Endodermal cell (in vitro differentiated cells): ENCODE data around the gene ZFYVE19. TPM values are rescaled to one million over a fixed set of nuclear protein-coding genes. Genes with fewer than 3 reads are reported as not detected.

Source experiments
- DNase-seq: peaks from one replicate; pipeline ENCODE4 v3.0.0-alpha.2; 2017
- H3K27ac ChIP-seq: 2 replicates; pipeline ENCODE4 v1.5.1; 2013; ENCODE audit warnings: mild to moderate bottlenecking, low read depth, low read length, moderate library complexity
- H3K27me3 ChIP-seq: 2 replicates; pipeline ENCODE4 v1.6.1; 2013; ENCODE audit warnings: mild to moderate bottlenecking, low read length, moderate library complexity; ENCODE audit not compliant: insufficient read depth, control insufficient read depth, poor library complexity, severe bottlenecking
- H3K36me3 ChIP-seq: 2 replicates; pipeline ENCODE4 v1.7.0; 2013; ENCODE audit warnings: mild to moderate bottlenecking, low read length, moderate library complexity; ENCODE audit not compliant: control insufficient read depth, insufficient read depth
- H3K4me1 ChIP-seq: one replicate; pipeline ENCODE4 v1.7.0; 2013; ENCODE audit warnings: low read length; ENCODE audit not compliant: control insufficient read depth, insufficient read depth
- H3K4me3 ChIP-seq: 2 replicates; pipeline ENCODE4 v1.5.1; 2013; ENCODE audit warnings: mild to moderate bottlenecking, low read length, moderate library complexity
- H3K9ac ChIP-seq: 2 replicates; pipeline ENCODE4 v1.6.1; 2013; ENCODE audit warnings: mild to moderate bottlenecking, low read length, moderate library complexity; ENCODE audit not compliant: poor library complexity, severe bottlenecking; ENCODE audit errors: extremely low read depth
- H3K9me3 ChIP-seq: 2 replicates; pipeline ENCODE4 v1.6.1; 2013; ENCODE audit warnings: mild to moderate bottlenecking, low read length, moderate library complexity; ENCODE audit not compliant: control insufficient read depth
- H3K27ac Mint-ChIP-seq: 2 replicates; pipeline ENCODE4 v1.8.0; 2020; ENCODE audit warnings: mixed read lengths
- H3K27me3 Mint-ChIP-seq: 2 replicates; pipeline ENCODE4 v1.8.0; 2021; ENCODE audit warnings: mild to moderate bottlenecking, mixed read lengths; ENCODE audit not compliant: insufficient read depth
- H3K36me3 Mint-ChIP-seq: 2 replicates; pipeline ENCODE4 v1.8.0; 2020; ENCODE audit warnings: low read depth, mixed read lengths
- H3K4me1 Mint-ChIP-seq: 2 replicates; pipeline ENCODE4 v1.8.0; 2020; ENCODE audit warnings: mixed read lengths
- H3K4me3 Mint-ChIP-seq: 2 replicates; pipeline ENCODE4 v1.8.0; 2020; ENCODE audit warnings: mild to moderate bottlenecking, moderate library complexity, mixed read lengths
- H3K9me3 Mint-ChIP-seq: 2 replicates; pipeline ENCODE4 v1.8.0; 2020; ENCODE audit warnings: mild to moderate bottlenecking, mixed read lengths
- WGBS, 2 experiments: methylation state at CpG; one replicate each; pipeline versions ENCODE4 v1.1.5 to v1.1.7; 2013; ENCODE audit warnings: missing lambda C conversion rate in 2 of 2, mixed read lengths in 1 of 2; ENCODE audit not compliant: insufficient coverage in 1 of 2, insufficient read length in 1 of 2; 5-methylcytosine and 5-hydroxymethylcytosine counted together
- total RNA-seq, 2 donors: library from RNA; stranded (reverse); fragmentation: NEBNext Ultra II Directional in 1 of 2; extraction: Animal tissue kit (Norgen Biotek cat#: 25700) in 1 of 2; gene quantifications; 2 replicates in 1 of 2; 3 replicates in 1 of 2; pipeline ENCODE4 v1.2.1, GENCODE V29; 2021
- TF ChIP-seq, protein P1 (sequence below): fragments of 200-600 bp; sonication (generic); conservative IDR thresholded peaks from 2 replicates; pipeline ENCODE4 v1.5.0; 2021; ENCODE audit warnings: antibody characterized with exemption, mild to moderate bottlenecking

ZFYVE19 gene
- total RNA-seq, 2 donors from 2014 or later: 15.6 to 15.9 TPM

DNA sequence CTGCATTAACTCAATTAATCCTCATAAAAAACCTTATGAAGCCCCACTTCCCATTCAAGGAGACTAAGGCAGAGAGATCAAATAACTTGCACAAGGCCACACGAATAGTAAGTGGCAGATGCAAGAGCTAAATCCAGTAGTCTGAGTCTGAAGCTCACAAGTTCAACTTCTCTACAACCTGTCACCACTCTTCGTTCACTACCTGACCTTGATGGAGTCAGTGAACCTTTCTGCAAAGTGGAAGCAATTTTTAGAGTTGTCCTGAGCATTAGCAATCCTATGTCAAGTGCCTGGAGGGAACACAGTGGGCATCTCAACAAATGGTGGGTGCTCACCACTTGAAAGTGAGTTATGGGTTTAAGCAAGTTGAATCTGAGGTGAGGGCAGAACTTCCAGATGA is 34.9 kb downstream of the ZFYVE19 start:
- 87 to 92% methylated on average over 2 of the region's 2 CpGs for WGBS, 2 experiments
- no peak overlapping the region for H3K27ac ChIP-seq

DNA sequence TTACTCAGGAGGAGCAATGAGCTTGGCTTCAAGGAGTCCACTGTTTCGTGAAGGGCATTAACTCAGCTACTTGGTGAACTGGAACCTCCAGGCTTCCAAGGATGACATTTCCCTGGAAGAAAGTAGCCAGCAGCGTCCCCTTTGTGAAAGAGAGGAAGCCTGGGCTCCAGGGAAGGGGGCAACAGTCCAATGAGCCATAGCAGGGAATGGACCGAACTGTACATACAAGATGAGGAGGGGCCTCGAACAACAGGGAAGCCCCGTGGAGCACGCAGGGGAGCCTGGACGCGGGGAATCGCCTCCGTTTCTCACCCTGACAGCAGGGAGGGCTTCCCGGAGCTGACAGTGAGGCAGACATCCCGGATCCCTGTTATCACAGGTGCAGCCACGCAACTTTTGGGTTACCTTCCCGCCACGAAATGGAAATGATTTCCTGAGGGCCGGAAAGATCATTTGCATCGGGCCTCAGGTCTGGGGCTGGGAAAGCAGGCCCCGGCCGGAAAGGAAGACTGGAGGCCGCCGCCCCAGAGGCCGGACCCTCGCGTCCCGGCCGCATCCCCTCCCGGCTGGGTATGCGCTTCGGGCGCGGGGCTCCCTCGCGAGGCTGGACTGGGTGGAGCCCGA is 36.5 kb downstream of the ZFYVE19 start:
- Mint-ChIP-seq H3K36me3 (peaks cover 22% of the 10 kb centered on the region), H3K4me1 (peaks cover 31% of the 10 kb centered on the region), H3K27me3 (no peaks in the 10 kb centered on the region), H3K27ac (peak overlapping the region; percentile 77), H3K9me3 (no peaks in the 10 kb centered on the region), H3K4me3 (peak overlapping the region; percentile 93)
- Histone ChIP-seq H3K27ac (no peak overlapping the region), H3K9ac (peak overlapping the region; percentile 20), H3K4me3 (peak overlapping the region; percentile 80), H3K4me1 (peaks cover 5% of the 10 kb centered on the region), H3K27me3 (peaks cover 32% of the 10 kb centered on the region), H3K36me3 (peaks cover 3% of the 10 kb centered on the region), H3K9me3 (no peaks in the 10 kb centered on the region)
- 13 to 27% methylated on average over 17 to 34 of the region's 34 CpGs for WGBS, 2 experiments
- TF ChIP-seq, protein P1, sequence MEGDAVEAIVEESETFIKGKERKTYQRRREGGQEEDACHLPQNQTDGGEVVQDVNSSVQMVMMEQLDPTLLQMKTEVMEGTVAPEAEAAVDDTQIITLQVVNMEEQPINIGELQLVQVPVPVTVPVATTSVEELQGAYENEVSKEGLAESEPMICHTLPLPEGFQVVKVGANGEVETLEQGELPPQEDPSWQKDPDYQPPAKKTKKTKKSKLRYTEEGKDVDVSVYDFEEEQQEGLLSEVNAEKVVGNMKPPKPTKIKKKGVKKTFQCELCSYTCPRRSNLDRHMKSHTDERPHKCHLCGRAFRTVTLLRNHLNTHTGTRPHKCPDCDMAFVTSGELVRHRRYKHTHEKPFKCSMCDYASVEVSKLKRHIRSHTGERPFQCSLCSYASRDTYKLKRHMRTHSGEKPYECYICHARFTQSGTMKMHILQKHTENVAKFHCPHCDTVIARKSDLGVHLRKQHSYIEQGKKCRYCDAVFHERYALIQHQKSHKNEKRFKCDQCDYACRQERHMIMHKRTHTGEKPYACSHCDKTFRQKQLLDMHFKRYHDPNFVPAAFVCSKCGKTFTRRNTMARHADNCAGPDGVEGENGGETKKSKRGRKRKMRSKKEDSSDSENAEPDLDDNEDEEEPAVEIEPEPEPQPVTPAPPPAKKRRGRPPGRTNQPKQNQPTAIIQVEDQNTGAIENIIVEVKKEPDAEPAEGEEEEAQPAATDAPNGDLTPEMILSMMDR: no peak
- no peak for DNase-seq

More for the DNA sequence above, 34.9 kb downstream of the ZFYVE19 start:
- H3K4me1 Mint-ChIP-seq: peaks cover 17% of the 10 kb centered on the region
- TF ChIP-seq, protein P1: no peak
- Histone ChIP-seq H3K36me3 (no peaks in the 10 kb centered on the region), H3K4me1 (peaks cover 5% of the 10 kb centered on the region), H3K4me3 (no peak overlapping the region), H3K9ac (no peak overlapping the region), H3K9me3 (no peaks in the 10 kb centered on the region), H3K27me3 (peaks cover 32% of the 10 kb centered on the region)
- peaks cover 10% of the 10 kb centered on the region for H3K36me3 Mint-ChIP-seq
- H3K27ac Mint-ChIP-seq: no peak overlapping the region
- H3K9me3 Mint-ChIP-seq: no peaks in the 10 kb centered on the region
- no peak for DNase-seq
- H3K27me3 Mint-ChIP-seq: no peaks in the 10 kb centered on the region
- H3K4me3 Mint-ChIP-seq: no peak overlapping the region

DNA sequence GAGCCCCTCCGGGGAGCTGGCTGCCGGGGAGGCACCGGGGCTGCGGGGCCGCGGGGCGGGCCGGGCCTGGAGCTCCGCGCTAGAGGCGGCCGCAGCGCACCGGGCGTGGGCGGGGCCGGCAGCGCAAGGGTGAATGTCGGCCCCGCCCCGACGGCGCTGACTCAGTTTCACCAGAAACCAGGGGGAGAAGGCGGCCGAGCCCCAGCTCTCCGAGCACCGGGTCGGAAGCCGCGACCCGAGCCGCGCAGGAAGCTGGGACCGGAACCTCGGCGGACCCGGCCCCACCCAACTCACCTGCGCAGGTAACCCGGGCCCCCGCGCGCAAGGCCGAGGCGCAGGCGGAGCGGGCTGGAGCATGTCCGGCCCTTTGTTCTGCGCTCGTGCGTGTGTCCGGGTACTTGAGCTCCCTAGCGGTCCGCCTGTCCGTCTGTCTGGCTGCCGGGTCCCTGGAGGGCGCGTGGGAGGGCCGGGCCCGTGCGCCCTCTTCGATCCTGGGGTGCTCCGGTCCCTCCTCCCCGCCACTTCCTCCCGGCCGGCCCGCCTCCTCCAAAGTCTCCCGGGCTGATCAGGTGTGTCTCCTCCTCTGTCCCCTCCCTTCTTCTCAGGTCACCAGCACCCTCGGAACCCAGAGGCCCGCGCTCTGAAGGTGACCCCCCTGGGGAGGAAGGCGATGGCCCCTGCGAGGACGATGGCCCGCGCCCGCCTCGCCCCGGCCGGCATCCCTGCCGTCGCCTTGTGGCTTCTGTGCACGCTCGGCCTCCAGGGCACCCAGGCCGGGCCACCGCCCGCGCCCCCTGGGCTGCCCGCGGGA is 37.2 kb downstream of the ZFYVE19 start, which contains the start of gene SPINT1:
TSS of gene SPINT1 (plus strand) at position 164 of the 811 bp plus-strand sequence. CDS start at position 671, 507 bp downstream.
- TF ChIP-seq, protein P1: no peak
- H3K36me3 Mint-ChIP-seq: peaks cover 26% of the 10 kb centered on the region
- H3K4me3 Mint-ChIP-seq: peak within 1 kb of the TSS; percentile 93
- peaks cover 32% of the 10 kb centered on the region for H3K27me3 ChIP-seq
- H3K4me1 ChIP-seq: peaks cover 5% of the 10 kb centered on the region
- peak within 1 kb of the TSS; percentile 66 for H3K9ac ChIP-seq
- H3K27ac Mint-ChIP-seq: peak within 1 kb of the TSS; percentile 95
- H3K4me3 ChIP-seq: peak within 1 kb of the TSS; percentile 80
- H3K27ac ChIP-seq: no peak within 1 kb of the TSS
- H3K36me3 ChIP-seq: peaks cover 7% of the 10 kb centered on the region
- no peaks in the 10 kb centered on the region for H3K9me3 Mint-ChIP-seq
- no peaks in the 10 kb centered on the region for H3K9me3 ChIP-seq
- peak; percentile 81 for DNase-seq
- peaks cover 31% of the 10 kb centered on the region for H3K4me1 Mint-ChIP-seq
- H3K27me3 Mint-ChIP-seq: no peaks in the 10 kb centered on the region
- WGBS, 2 experiments: 0 to 1% methylated on average over 26 to 89 of the region's 89 CpGs
